Measurements from ENCODE around the gene EGFL7. TPM values are rescaled to one million over a fixed set of nuclear protein-coding genes. Genes with fewer than 3 reads are reported as not detected.
A peak's percentile ranks its signal among the peaks of the same experiment; 100 is the strongest.

The EGFL7 gene
- total RNA-seq, 2 donors from 2014 or later: 31.5 to 34.0 TPM

GRCh38 chr9:136711751-136712689 lies 49.3 kb downstream of the EGFL7 start, which contains the start of gene DIPK1B:
DIPK1B (plus strand) TSS chr9:136712572; CDS start chr9:136712666, 94 bp downstream.
- Histone ChIP-seq H3K27ac (ENCODE audit: low read depth, low read length) (no peak within 1 kb of the TSS), H3K4me3 (ENCODE audit: low read length) (peak within 1 kb of the TSS; percentile 81), H3K9me3 (ENCODE audit: control insufficient read depth, low read length) (no peaks in the 10 kb centered on the region), H3K9ac (ENCODE audit: extremely low read depth, low read length, poor library complexity, severe bottlenecking) (peak within 1 kb of the TSS; percentile 44), H3K27me3 (ENCODE audit: control insufficient read depth, insufficient read depth, low read length, poor library complexity, severe bottlenecking) (peaks cover 17% of the 10 kb centered on the region), H3K36me3 (ENCODE audit: control insufficient read depth, insufficient read depth, low read length) (no peaks in the 10 kb centered on the region), H3K4me1 (ENCODE audit: control insufficient read depth, insufficient read depth, low read length) (no peaks in the 10 kb centered on the region)
- peak; percentile 88 for DNase-seq
- WGBS, 2 experiments (ENCODE audit: insufficient coverage in 1 of 2, insufficient read length in 1 of 2): 1 to 2% methylated on average over 38 to 119 of the region's 119 CpGs
- Mint-ChIP-seq H3K36me3 (ENCODE audit: low read depth) (peaks cover 5% of the 10 kb centered on the region), H3K9me3 (no peaks in the 10 kb centered on the region), H3K27ac (no peak within 1 kb of the TSS), H3K4me3 (peak within 1 kb of the TSS; percentile 58), H3K27me3 (ENCODE audit: insufficient read depth) (peaks cover 10% of the 10 kb centered on the region), H3K4me1 (peaks cover 2% of the 10 kb centered on the region)
- TF ChIP-seq, protein P1, sequence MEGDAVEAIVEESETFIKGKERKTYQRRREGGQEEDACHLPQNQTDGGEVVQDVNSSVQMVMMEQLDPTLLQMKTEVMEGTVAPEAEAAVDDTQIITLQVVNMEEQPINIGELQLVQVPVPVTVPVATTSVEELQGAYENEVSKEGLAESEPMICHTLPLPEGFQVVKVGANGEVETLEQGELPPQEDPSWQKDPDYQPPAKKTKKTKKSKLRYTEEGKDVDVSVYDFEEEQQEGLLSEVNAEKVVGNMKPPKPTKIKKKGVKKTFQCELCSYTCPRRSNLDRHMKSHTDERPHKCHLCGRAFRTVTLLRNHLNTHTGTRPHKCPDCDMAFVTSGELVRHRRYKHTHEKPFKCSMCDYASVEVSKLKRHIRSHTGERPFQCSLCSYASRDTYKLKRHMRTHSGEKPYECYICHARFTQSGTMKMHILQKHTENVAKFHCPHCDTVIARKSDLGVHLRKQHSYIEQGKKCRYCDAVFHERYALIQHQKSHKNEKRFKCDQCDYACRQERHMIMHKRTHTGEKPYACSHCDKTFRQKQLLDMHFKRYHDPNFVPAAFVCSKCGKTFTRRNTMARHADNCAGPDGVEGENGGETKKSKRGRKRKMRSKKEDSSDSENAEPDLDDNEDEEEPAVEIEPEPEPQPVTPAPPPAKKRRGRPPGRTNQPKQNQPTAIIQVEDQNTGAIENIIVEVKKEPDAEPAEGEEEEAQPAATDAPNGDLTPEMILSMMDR (conservative IDR thresholded peaks at IDR 0.05): peak; percentile 20

DNA sequence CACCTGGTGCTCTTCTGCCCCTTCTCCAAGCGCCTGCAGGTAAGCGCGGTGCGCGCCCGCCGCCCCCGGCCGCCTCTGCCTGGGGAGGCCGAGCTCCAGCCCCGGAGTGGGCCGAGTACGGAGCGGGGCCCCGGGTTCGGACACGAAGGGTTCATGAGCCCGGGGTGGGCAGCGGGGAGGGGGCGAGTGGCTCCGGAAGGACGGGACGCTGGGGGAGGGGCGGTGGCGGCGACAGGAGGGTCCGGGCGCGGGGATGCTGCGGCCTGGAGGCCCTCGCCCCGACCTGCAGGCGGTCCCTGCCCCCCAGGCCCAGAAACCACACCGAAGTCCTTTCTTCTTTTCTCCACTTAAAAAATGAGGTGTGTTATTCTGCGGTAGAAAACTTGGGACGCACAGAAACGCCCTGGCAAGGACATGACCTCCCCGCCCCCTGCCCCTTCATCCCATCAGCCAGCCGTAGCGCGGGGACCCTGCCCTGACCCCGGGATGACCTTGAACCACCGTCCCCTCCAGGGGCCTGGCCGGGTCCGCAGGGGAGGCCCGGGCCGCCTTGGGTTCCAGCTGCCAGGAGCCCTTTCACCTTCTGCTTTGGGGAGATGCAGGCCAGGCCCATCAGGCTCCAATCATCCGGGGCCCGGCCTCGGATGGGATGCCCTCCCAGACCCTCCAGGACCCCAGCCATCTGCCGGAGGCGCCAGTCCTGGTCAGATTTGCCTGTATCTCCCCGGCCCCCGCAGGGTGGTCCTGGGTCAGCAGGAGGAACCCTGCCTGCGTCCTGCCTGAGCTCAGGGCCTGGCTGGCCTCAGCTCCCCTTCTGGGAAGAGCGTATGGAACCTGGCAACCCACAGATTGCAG lies 50.2 kb downstream of the EGFL7 start:
- Histone ChIP-seq H3K27ac (ENCODE audit: low read depth, low read length) (no peak overlapping the region), H3K4me3 (ENCODE audit: low read length) (peak overlapping the region; percentile 79), H3K9me3 (ENCODE audit: control insufficient read depth, low read length) (no peaks in the 10 kb centered on the region), H3K27me3 (ENCODE audit: control insufficient read depth, insufficient read depth, low read length, poor library complexity, severe bottlenecking) (peaks cover 17% of the 10 kb centered on the region), H3K4me1 (ENCODE audit: control insufficient read depth, insufficient read depth, low read length) (no peaks in the 10 kb centered on the region), H3K9ac (ENCODE audit: extremely low read depth, low read length, poor library complexity, severe bottlenecking) (peak overlapping the region; percentile 44), H3K36me3 (ENCODE audit: control insufficient read depth, insufficient read depth, low read length) (no peaks in the 10 kb centered on the region)
- DNase-seq: peak; percentile 68
- Mint-ChIP-seq H3K36me3 (ENCODE audit: low read depth) (peaks cover 5% of the 10 kb centered on the region), H3K9me3 (no peaks in the 10 kb centered on the region), H3K4me3 (peak overlapping the region; percentile 58), H3K4me1 (peaks cover 2% of the 10 kb centered on the region), H3K27me3 (ENCODE audit: insufficient read depth) (peaks cover 10% of the 10 kb centered on the region), H3K27ac (no peak overlapping the region)
- WGBS, 2 experiments (ENCODE audit: insufficient coverage in 1 of 2, insufficient read length in 1 of 2): 10 to 17% methylated on average over 18 to 56 of the region's 56 CpGs
- TF ChIP-seq, protein P1 (conservative IDR thresholded peaks at IDR 0.05): no peak

GRCh38 chr9:136713550-136713949 lies 50.8 kb downstream of the EGFL7 start:
- Mint-ChIP-seq H3K9me3 (no peaks in the 10 kb centered on the region), H3K27me3 (ENCODE audit: insufficient read depth) (peaks cover 10% of the 10 kb centered on the region), H3K4me3 (peak overlapping the region; percentile 58), H3K27ac (no peak overlapping the region), H3K4me1 (no peaks in the 10 kb centered on the region), H3K36me3 (ENCODE audit: low read depth) (peaks cover 5% of the 10 kb centered on the region)
- Histone ChIP-seq H3K27me3 (ENCODE audit: control insufficient read depth, insufficient read depth, low read length, poor library complexity, severe bottlenecking) (peaks cover 17% of the 10 kb centered on the region), H3K9ac (ENCODE audit: extremely low read depth, low read length, poor library complexity, severe bottlenecking) (no peak overlapping the region), H3K4me1 (ENCODE audit: control insufficient read depth, insufficient read depth, low read length) (no peaks in the 10 kb centered on the region), H3K36me3 (ENCODE audit: control insufficient read depth, insufficient read depth, low read length) (no peaks in the 10 kb centered on the region), H3K4me3 (ENCODE audit: low read length) (peak overlapping the region; percentile 79), H3K9me3 (ENCODE audit: control insufficient read depth, low read length) (no peaks in the 10 kb centered on the region), H3K27ac (ENCODE audit: low read depth, low read length) (no peak overlapping the region)
- TF ChIP-seq, protein P1 (conservative IDR thresholded peaks at IDR 0.05): no peak
- WGBS, 2 experiments (ENCODE audit: insufficient coverage in 1 of 2, insufficient read length in 1 of 2): 81% methylated on average over 8 of the region's 8 CpGs
- DNase-seq: no peak
